Activated T-cell treated with anti-CD3 and anti-CD28 coated beads, Interleukin-2, amount 50 U/mL, for 72 hours (primary cell): ENCODE results near the gene PTPRD. TPM values are rescaled to one million over a fixed set of nuclear protein-coding genes. Genes with fewer than 3 reads are reported as not detected.

Experiments
- ATAC-seq, 2 donors: fragments of 150-1000 bp; cut with Tn5 transposase; replicated peaks in 1 of 2; 2 replicates each; pipeline ENCODE4 v1.10.0; 2021; ENCODE audit warnings: moderate library complexity in 2 of 2, mild to moderate bottlenecking in 1 of 2
- DNase-seq, 2 donors: peaks; one replicate each; pipeline ENCODE4 v3.0.0; 2021 to 2022; ENCODE audit warnings: mixed read lengths in 1 of 2
- H3K27ac Mint-ChIP-seq: one replicate; pipeline ENCODE4 v1.8.0; 2022; ENCODE audit warnings: mild to moderate bottlenecking, moderate library complexity, mixed read lengths
- H3K27me3 Mint-ChIP-seq: one replicate; pipeline ENCODE4 v1.8.0; 2022; ENCODE audit warnings: low read depth, mixed read lengths
- H3K36me3 Mint-ChIP-seq, 2 donors: one replicate each; pipeline ENCODE4 v1.8.0; 2022; ENCODE audit warnings: mixed read lengths in 2 of 2, mild to moderate bottlenecking in 1 of 2; ENCODE audit not compliant: insufficient read depth in 2 of 2
- H3K4me1 Mint-ChIP-seq: one replicate; pipeline ENCODE4 v1.8.0; 2022; ENCODE audit warnings: low read depth, mixed read lengths
- H3K4me3 Mint-ChIP-seq, 2 donors: one replicate each; pipeline ENCODE4 v1.8.0; 2022; ENCODE audit warnings: mild to moderate bottlenecking in 2 of 2, mixed read lengths in 2 of 2, moderate library complexity in 2 of 2
- H3K9me3 Mint-ChIP-seq, 2 donors: one replicate each; pipeline ENCODE4 v1.8.0; 2022; ENCODE audit warnings: mixed read lengths in 2 of 2
- total RNA-seq, 2 donors: library from RNA; stranded (reverse); gene quantifications; one replicate each; pipeline ENCODE4 v1.2.3, GENCODE V29; 2022

PTPRD gene
- total RNA-seq, 2 donors from 2014 or later: 0.44 TPM; not detected in 1

DNA sequence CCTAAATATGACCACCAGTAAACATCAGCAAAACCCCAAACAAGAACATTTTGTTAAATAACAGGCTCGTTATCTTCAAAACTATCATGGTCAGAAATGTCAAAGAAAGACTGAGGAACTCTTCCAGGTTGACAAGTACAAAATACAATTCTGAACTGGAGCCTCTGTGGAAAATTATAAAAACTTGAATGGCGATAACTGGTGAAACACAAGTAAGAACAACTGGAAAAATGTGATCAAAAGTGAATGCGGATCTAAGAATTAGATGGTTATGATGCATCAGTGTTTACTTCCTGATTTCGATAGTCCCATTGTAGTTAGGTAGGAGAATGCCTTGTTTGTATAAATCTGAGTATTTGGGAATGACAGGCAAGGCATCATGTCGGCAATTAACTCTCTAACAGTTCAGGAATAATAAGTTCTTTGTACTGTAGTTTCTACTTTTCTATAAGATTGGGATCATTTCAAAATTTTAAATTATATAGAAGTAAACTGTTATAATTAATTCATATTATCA, 2073.1 kb downstream of the PTPRD start:
- Mint-ChIP-seq H3K27me3 (no peaks in the 10 kb centered on the region), H3K27ac (no peak overlapping the region), H3K36me3 (no peaks in the 10 kb centered on the region), H3K4me1 (no peaks in the 10 kb centered on the region), H3K4me3 (no peak overlapping the region), H3K9me3 (no peaks in the 10 kb centered on the region)
- no peak for ATAC-seq
- no peak for DNase-seq

GRCh38 chr9:8536845-8537244, 2076.0 kb downstream of the PTPRD start:
- DNase-seq (no peak), ATAC-seq (no peak)
- no peak overlapping the region for H3K27ac Mint-ChIP-seq
- H3K4me1 Mint-ChIP-seq: no peaks in the 10 kb centered on the region
- H3K27me3 Mint-ChIP-seq: no peaks in the 10 kb centered on the region
- H3K36me3 Mint-ChIP-seq: no peaks in the 10 kb centered on the region
- no peaks in the 10 kb centered on the region for H3K9me3 Mint-ChIP-seq
- no peak overlapping the region for H3K4me3 Mint-ChIP-seq

DNA sequence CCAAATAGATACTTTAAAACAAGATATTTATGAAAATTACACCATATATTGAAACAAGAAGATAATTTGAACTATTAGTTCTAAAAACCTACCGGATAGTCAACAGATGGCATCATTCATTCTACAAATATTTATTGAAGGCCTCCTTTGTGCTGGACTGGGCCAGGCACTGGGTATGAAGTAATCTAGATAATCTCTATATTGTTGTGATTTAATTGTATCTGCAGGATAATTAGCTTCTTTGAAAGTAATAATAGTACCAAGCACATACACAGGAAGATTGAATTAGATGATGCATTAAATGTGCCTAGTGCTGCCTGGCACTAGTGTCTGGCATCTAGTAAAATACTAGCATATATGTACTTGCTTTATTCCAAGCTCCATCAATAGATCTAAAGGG, 2078.0 kb downstream of the PTPRD start:
- H3K4me3 Mint-ChIP-seq: no peak overlapping the region
- ATAC-seq: no peak
- H3K27me3 Mint-ChIP-seq: no peaks in the 10 kb centered on the region

DNA sequence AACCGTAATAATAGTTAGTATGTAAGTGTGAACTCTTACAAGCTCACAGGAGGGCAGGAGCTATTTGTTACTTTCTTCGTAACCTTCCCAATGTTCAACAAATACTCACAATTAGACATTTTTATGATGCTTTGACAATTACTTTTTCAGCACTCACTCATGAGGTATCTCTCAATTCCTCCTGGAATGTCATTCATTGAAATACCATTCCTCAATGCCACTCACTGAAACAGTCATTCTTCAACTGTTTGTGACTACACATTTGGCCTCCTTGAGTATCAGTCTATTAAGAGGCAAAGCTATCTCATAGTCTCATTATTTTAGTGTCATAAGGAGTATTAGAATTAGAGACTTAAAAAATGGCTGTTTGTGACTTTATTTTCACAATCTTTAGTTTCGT, 2079.1 kb downstream of the PTPRD start:
- Mint-ChIP-seq H3K27me3 (no peaks in the 10 kb centered on the region), H3K4me1 (no peaks in the 10 kb centered on the region), H3K36me3 (no peaks in the 10 kb centered on the region), H3K4me3 (no peak overlapping the region), H3K27ac (no peak overlapping the region), H3K9me3 (no peaks in the 10 kb centered on the region)
- DNase-seq: no peak
- no peak for ATAC-seq

More for the DNA sequence above, 2078.0 kb downstream of the PTPRD start:
- Mint-ChIP-seq H3K4me1 (no peaks in the 10 kb centered on the region), H3K27ac (no peak overlapping the region), H3K36me3 (no peaks in the 10 kb centered on the region), H3K9me3 (no peaks in the 10 kb centered on the region)
- DNase-seq: no peak

DNA sequence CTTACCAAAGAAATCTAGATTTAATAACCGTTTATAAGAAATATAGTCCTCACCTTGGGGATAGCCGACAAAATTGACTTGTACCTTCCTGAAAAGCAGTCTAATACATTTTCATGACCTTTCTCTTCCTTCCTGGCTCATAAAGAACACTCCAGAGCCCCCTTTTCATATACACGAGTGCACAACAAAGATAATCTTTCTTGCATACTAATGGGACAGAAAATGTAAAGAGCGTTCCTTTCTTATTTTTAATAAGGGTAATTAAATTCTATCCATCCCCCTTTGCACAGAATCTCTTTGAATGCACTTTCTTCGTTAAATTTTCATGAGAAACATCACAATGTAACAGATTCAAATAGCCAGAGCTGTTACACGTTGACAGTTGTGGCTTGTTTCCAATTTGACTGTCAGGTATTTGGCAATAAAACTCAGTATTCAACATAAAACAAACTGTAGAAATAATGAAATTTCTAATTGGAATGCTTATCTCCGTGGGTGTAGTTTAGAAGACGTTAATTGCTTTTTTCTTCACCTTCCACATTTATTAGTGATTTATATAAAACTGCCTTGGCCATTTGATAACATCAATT, 2080.9 kb downstream of the PTPRD start:
- DNase-seq (no peak), ATAC-seq (no peak)
- Mint-ChIP-seq H3K4me3 (no peak overlapping the region), H3K27me3 (no peaks in the 10 kb centered on the region), H3K36me3 (no peaks in the 10 kb centered on the region), H3K27ac (no peak overlapping the region), H3K4me1 (no peaks in the 10 kb centered on the region), H3K9me3 (no peaks in the 10 kb centered on the region)

- Mint-ChIP-seq H3K27me3 (no peaks in the 10 kb centered on the region), H3K4me1 (no peaks in the 10 kb centered on the region), H3K27ac (no peak overlapping the region), H3K4me3 (no peak overlapping the region), H3K36me3 (no peaks in the 10 kb centered on the region), H3K9me3 (no peaks in the 10 kb centered on the region)
- DNase-seq (no peak), ATAC-seq (no peak)
Measured at GRCh38 chr9:8521112-8521511, 2091.7 kb downstream of the PTPRD start.

- DNase-seq (no peak), ATAC-seq (no peak)
- no peaks in the 10 kb centered on the region for H3K9me3 Mint-ChIP-seq
- H3K4me3 Mint-ChIP-seq: no peak overlapping the region
- no peaks in the 10 kb centered on the region for H3K27me3 Mint-ChIP-seq
- H3K27ac Mint-ChIP-seq: no peak overlapping the region
- H3K4me1 Mint-ChIP-seq: no peaks in the 10 kb centered on the region
- no peaks in the 10 kb centered on the region for H3K36me3 Mint-ChIP-seq
Measured at GRCh38 chr9:8515748-8516147, 2097.1 kb downstream of the PTPRD start.

DNA sequence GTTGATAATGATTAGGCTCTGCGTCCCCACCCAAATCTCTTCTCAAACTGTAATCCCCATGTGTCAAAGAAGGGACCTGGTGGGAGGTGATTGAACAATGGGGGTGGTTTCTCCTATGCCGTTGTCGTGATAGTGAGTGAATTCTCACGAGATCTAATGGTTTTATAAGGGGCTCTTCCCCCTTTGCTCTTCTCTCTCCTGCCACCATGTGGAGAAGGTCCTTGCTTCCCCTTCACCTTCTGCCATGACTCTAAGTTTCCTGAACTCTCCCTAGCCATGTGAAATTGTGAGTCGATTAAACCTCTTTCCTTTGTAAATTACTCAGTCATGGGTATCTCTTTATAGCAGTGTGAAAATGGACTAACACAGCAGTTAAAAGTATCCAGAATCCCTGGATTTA, 2098.0 kb downstream of the PTPRD start:
- Mint-ChIP-seq H3K27ac (no peak overlapping the region), H3K4me3 (no peak overlapping the region), H3K4me1 (no peaks in the 10 kb centered on the region), H3K27me3 (no peaks in the 10 kb centered on the region), H3K9me3 (no peaks in the 10 kb centered on the region), H3K36me3 (no peaks in the 10 kb centered on the region)
- no peak for DNase-seq
- ATAC-seq: no peak

DNA sequence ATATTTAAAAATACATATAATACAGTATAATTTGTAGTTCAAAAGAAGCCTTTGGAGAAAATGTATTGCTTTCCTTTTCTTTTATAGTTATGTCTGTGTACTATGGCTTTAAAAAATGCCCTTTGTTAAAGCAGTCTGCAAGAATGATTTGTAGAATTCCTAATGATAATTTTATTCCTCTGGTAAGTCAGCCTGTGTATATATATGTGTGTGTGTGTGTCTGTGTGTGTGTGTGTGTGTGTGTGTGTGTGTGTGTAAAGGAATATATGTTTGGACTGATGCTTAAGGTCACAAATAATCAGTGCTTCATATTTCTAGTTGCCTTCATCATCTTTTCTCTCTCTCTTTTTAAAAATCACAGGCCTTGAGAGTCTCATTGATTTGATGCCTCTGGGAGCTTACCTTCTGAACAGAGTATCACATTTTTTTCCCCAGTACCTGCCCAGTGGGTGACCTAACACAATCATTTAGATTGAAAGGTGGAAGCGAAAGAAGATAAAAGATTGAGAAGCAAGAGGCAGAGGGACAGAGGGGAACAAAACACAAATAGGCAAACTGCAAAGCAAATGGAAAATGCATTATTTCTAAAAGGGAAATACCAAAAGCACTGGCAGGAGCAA, 2104.0 kb downstream of the PTPRD start:
- DNase-seq: no peak
- no peaks in the 10 kb centered on the region for H3K27me3 Mint-ChIP-seq
- H3K27ac Mint-ChIP-seq: no peak overlapping the region
- no peak for ATAC-seq
- H3K4me1 Mint-ChIP-seq: no peaks in the 10 kb centered on the region
- no peak overlapping the region for H3K4me3 Mint-ChIP-seq
- H3K36me3 Mint-ChIP-seq: no peaks in the 10 kb centered on the region
- H3K9me3 Mint-ChIP-seq: no peaks in the 10 kb centered on the region

DNA sequence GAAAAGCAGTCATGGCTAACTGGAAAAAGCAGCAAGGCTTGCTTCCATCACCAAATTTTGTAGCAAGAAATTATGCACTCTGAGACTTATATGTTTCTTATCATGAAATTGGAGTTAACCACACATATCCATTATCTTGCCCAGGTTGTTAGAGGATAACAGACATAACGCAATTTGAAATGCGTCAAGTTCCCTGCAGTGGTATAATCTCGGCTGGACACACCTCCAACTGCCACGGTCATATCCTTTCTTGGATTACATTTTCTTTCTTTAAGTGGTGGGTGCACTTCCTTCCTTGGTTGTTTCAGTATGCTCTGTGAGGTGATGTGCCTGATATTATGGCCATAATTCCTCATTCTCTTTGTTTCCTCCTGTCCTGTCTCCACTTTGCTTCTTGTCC, 2118.2 kb downstream of the PTPRD start:
- Mint-ChIP-seq H3K4me3 (no peak overlapping the region), H3K9me3 (peaks cover 0 to 2% of the 10 kb centered on the region in 2 donors), H3K36me3 (no peaks in the 10 kb centered on the region), H3K27ac (no peak overlapping the region), H3K4me1 (no peaks in the 10 kb centered on the region), H3K27me3 (peaks cover 19% of the 10 kb centered on the region)
- ATAC-seq: no peak
- no peak for DNase-seq

GRCh38 chr9:8492679-8493078, 2120.1 kb downstream of the PTPRD start:
- Mint-ChIP-seq H3K36me3 (no peaks in the 10 kb centered on the region), H3K4me1 (no peaks in the 10 kb centered on the region), H3K4me3 (no peak overlapping the region), H3K27me3 (peaks cover 19% of the 10 kb centered on the region), H3K27ac (no peak overlapping the region), H3K9me3 (peaks cover 0 to 2% of the 10 kb centered on the region in 2 donors)
- ATAC-seq (no peak), DNase-seq (no peak)

DNA sequence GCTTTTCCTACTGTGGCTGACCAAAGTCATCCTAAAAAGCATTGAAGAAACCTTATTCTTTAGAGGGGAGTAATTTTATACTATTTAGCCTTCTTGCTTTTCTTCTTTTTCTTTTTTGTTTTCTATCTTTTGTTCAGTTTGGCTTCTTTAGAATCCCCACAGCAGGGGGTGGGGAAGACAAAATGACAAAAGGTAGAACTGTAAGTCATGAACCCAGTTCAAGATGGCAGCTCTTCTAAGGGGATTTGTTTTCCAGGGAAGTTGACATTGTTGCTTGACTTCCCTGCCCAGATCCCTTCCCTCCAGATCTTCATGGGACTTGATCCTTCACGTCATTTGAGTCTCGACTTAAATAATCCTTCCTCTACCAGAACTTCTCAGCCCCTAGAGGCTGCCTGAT, 2120.8 kb downstream of the PTPRD start:
- Mint-ChIP-seq H3K4me3 (no peak overlapping the region), H3K9me3 (peaks cover 0 to 3% of the 10 kb centered on the region in 2 donors), H3K4me1 (no peaks in the 10 kb centered on the region), H3K36me3 (no peaks in the 10 kb centered on the region), H3K27ac (no peak overlapping the region), H3K27me3 (peaks cover 19% of the 10 kb centered on the region)
- DNase-seq (no peak), ATAC-seq (no peak)

DNA sequence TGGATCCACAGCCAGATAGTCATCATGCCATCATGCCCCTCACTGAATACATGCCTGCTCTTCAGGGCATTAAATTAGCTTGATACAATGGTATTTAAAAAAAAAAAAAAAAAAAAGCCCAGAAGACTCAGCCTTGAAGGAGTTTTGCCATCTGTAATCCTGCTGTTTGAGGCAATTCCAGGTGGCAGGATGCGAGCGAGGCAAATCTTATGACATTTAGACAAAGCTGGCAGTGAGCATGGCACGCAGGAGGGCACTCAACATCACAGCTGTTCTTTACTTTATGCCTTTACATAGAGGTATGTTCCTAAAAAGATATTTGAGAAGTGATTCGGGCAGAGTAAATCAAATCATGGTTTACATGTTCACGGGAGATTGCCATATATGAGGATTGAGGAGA, 2121.2 kb downstream of the PTPRD start:
- Mint-ChIP-seq H3K9me3 (peaks cover 0 to 3% of the 10 kb centered on the region in 2 donors), H3K36me3 (no peaks in the 10 kb centered on the region), H3K4me1 (no peaks in the 10 kb centered on the region), H3K27ac (no peak overlapping the region), H3K27me3 (peaks cover 16% of the 10 kb centered on the region), H3K4me3 (no peak overlapping the region)
- DNase-seq (no peak), ATAC-seq (no peak)

DNA sequence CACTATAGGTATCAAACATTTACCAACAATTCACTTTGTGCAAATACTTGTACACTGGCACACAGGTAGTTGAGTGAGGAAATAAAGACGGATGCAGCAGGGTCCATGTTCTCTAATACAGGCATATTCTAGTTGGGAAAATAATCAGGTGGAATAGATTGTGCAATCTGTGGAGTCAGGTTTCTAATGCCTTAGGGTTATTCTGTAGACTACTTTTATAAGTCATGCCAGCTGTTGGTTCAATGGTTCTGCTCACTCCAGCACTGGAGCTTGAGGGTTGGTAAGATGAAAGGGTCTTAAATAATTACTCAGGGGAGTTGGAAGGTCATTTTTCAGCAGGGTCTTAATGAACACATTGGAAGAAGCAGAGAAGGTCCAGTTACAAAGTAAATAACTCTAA, 2123.0 kb downstream of the PTPRD start:
- Mint-ChIP-seq H3K36me3 (no peaks in the 10 kb centered on the region), H3K4me3 (no peak overlapping the region), H3K27me3 (peaks cover 3% of the 10 kb centered on the region), H3K4me1 (no peaks in the 10 kb centered on the region), H3K9me3 (peaks cover 0 to 1% of the 10 kb centered on the region in 2 donors), H3K27ac (no peak overlapping the region)
- DNase-seq: no peak
- ATAC-seq: no peak
